Muscle layer of duodenum (tissue), 2 donors: ENCODE data around the gene RABIF.
A peak's percentile ranks its signal among the peaks of the same experiment; 100 is the strongest.

Experiments used
- H3K27ac ChIP-seq: one replicate; pipeline ENCODE4 v1.7.0; 2013; ENCODE audit warnings: mild to moderate bottlenecking, low read length
- H3K27me3 ChIP-seq: one replicate; pipeline ENCODE4 v1.7.0; 2013; ENCODE audit warnings: low read depth, mild to moderate bottlenecking, control low read depth, low read length
- H3K36me3 ChIP-seq, 2 donors: one replicate each; pipeline ENCODE4 v1.7.0; 2013; ENCODE audit warnings: low read length in 2 of 2, control low read depth in 1 of 2, mild to moderate bottlenecking in 1 of 2; ENCODE audit not compliant: insufficient read depth in 2 of 2, control insufficient read depth in 1 of 2
- H3K4me1 ChIP-seq, 2 donors: one replicate each; pipeline ENCODE4 v1.7.0; 2013; ENCODE audit warnings: low read length in 2 of 2, mild to moderate bottlenecking in 2 of 2, control low read depth in 1 of 2, moderate library complexity in 1 of 2; ENCODE audit not compliant: insufficient read depth in 2 of 2, control insufficient read depth in 1 of 2
- H3K4me3 ChIP-seq, 2 donors: one replicate each; pipeline ENCODE4 v1.7.0; 2013; ENCODE audit warnings: low read length in 2 of 2, low read depth in 1 of 2, mild to moderate bottlenecking in 1 of 2
- H3K9me3 ChIP-seq, 2 donors: one replicate each; pipeline ENCODE4 v1.7.0; 2013; ENCODE audit warnings: low read length in 2 of 2, control low read depth in 1 of 2, mild to moderate bottlenecking in 1 of 2; ENCODE audit not compliant: control insufficient read depth in 1 of 2
- donor health status: healthy.

The RABIF gene

DNA sequence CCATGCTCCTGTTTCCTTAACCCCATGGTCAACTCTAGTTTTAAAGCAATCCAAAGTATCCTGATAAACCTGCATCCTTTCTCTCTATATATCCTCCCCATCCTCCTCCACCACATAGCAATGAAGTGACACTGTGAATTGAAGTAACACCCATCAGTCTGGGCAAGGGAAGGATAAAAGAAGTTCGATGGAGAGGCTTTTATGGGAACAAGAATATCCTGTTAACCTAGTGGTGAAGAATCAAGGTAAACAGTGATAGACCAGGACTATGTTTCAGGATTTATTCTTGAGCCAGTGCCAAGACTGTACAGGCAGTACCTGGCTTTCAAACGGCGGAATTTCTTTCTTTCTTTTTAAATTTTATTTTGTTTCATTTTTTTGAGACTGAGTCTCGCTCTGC lies 17.6 kb downstream of the RABIF start:
- Histone ChIP-seq H3K9me3 (no peaks in the 10 kb centered on the region), H3K4me1 (no peaks in the 10 kb centered on the region), H3K27me3 (no peaks in the 10 kb centered on the region), H3K4me3 (no peak overlapping the region), H3K27ac (no peak overlapping the region), H3K36me3 (no peaks in the 10 kb centered on the region)

DNA sequence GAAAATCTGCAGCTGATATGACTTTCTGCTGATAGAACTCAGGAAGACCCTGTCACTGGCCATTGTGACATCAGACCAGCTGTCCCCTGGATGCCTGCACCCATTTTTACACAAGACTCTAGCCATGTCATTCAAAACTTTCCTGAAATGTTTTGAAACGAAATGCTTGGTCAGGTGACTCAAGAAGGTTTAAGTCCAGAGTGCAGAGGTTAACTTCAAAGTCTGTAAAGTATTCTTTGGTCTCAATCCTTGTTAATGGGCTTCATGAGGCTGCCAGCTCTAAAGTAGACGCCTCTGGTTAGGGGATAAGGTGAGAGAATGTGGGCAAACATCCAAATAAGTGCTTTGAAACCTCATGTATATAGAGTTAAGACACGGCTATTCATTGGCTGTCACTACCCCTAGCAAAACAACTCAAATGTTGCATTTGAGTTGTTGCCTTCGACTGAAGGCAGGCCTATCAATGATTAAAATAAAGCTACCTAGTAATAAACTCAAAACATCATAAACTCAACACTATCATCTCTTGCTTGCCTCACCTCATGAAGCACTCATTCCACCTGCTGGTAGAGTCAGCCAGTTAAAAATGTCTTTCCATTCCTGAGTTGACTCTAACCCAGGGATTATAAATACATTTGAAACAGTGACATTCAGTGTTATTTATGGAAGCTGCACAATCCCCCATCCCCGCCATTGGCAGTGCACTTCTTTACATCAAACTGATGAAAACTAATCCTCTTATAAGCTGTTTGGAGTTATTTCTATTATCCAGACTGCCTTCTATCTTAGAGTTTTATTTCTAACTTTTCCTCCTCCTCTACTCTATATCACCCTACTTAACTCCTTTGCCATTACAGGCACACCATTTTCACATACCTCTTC lies 26.0 kb downstream of the RABIF start:
- Histone ChIP-seq H3K27me3 (no peaks in the 10 kb centered on the region), H3K9me3 (no peaks in the 10 kb centered on the region), H3K4me3 (no peak overlapping the region), H3K4me1 (peaks cover 0 to 20% of the 10 kb centered on the region in 2 donors), H3K27ac (no peak overlapping the region), H3K36me3 (no peaks in the 10 kb centered on the region)

DNA sequence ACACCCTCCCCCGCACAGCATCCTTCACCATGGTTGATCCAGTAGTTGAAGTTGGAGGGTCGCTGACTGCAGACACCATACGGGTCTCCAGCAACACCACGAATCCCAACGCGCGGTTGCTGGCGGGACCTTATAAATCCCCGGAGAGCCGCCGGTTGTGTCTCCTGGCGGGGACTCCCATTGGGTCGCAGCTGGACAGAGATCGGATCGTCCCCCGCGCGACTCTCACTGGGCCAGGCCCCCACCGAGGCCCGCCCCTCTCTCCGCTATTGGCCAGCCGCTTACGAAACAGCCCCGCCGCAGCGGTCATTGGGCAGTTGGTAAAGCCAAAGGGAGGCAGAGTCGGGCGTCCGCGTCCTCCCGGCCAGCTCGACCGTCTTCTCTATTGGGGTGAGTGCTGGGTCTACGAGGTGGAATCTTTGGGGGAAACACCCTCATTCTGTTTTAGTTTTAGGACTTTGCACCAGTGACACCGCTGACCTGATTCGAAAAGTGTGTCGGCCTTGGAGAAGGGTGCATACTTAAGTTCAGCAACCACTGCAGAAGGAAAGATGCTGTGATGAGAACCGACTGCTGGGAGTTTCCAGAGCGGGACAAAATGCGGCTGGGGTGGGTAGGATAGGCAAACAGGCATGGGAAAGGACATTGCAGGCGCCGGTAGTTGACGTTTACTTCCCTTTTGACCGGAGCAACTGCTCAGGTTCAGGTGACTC lies 27.4 kb downstream of the RABIF start:
- Histone ChIP-seq H3K4me1 (peaks cover 0 to 20% of the 10 kb centered on the region in 2 donors), H3K27ac (no peak overlapping the region), H3K36me3 (no peaks in the 10 kb centered on the region), H3K27me3 (no peaks in the 10 kb centered on the region), H3K9me3 (no peaks in the 10 kb centered on the region), H3K4me3 (peak overlapping the region; percentile 78 to 88)

DNA sequence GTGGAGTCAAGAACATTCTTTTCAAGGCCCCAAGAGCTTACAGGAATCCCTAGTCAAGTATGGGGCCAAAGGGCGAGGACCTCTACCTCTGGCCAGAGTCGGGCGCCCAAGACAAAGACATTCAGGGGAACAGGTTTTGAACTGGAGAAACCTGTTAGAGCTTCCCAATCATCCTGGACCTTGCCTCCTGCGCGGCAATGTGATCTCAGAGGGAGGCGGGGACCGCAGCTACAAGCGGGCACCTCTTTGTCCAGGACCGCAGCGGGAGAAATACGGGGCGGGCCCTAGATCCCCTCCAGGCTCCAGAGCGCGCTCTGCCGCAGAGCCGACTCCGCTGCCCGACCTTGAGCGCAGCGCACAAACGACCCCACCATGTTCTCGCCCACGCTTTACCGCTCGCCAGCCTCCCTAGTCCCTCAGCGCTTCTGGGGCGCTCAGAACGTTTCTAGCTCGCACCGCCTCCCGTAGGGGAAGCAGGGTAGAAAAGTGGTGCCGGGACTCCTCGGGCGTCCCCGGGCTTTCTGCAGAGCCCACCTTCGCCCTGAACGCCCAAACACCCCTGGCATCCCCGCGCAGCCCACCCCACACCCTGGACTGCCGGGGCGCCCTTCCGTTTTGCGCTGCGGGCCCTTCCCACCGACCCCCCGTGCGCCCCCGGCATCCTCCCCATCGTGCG lies 28.1 kb downstream of the RABIF start:
- no peaks in the 10 kb centered on the region for H3K36me3 ChIP-seq
- H3K9me3 ChIP-seq = no peaks in the 10 kb centered on the region
- no peaks in the 10 kb centered on the region for H3K27me3 ChIP-seq
- H3K27ac ChIP-seq = no peak overlapping the region
- H3K4me1 ChIP-seq = peaks cover 0 to 20% of the 10 kb centered on the region in 2 donors
- peak overlapping the region; percentile 78 to 88 for H3K4me3 ChIP-seq

DNA sequence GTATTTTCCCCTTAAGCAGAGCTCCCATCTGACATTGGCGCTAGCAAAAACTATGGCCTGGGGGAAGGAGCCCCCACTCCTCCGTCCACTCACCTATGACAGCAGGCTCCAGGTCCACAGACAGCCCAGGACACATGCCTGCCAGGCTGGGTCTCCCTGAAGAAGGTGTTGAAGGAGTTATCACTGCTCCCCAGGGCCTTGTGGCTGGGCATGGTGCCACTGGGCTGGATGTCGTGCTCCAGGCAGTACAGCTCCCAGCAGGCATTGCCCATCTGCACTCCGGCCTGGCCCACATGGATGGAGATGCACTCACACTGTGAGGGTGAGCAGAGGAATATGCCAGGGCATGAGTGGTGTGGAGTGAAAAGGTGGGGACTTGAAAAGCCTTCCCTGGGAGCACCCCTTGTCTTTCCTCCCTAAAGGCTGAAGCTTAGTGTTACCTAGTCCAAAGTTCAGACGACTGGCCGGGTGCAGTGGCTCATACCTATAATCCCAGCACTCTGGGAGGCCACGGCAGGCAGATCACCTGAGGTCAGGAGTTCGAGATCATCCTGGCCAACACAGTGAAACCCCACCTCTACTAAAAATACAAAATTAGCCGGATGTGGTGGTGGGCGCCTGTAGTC lies 30.0 kb downstream of the RABIF start:
- peaks cover 0 to 20% of the 10 kb centered on the region in 2 donors for H3K4me1 ChIP-seq
- H3K27me3 ChIP-seq = no peaks in the 10 kb centered on the region
- no peaks in the 10 kb centered on the region for H3K36me3 ChIP-seq
- no peak overlapping the region for H3K4me3 ChIP-seq
- H3K27ac ChIP-seq = no peak overlapping the region
- no peaks in the 10 kb centered on the region for H3K9me3 ChIP-seq

DNA sequence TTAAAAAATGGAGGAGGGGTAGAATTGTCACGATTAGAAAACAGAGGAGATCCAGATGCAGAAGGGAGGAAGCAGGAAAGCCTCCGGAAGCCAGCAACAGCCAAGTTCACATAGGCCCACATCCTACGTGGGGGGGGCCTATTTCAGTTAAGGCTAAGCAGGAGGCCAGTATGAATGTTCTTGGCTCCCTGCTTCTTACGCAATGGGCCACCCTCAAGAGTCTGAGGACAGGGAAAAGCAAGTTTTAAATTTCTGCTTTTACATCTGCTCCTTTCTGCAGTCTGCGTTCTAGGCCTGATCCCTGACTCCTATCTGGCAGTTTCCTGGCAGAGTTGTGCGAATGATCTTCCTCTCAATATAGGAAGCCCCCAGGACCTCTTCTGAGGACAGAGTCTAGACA lies 30.6 kb downstream of the RABIF start:
- Histone ChIP-seq H3K36me3 (no peaks in the 10 kb centered on the region), H3K9me3 (no peaks in the 10 kb centered on the region), H3K4me3 (no peak overlapping the region), H3K27me3 (no peaks in the 10 kb centered on the region), H3K27ac (no peak overlapping the region), H3K4me1 (peaks cover 0 to 20% of the 10 kb centered on the region in 2 donors)

DNA sequence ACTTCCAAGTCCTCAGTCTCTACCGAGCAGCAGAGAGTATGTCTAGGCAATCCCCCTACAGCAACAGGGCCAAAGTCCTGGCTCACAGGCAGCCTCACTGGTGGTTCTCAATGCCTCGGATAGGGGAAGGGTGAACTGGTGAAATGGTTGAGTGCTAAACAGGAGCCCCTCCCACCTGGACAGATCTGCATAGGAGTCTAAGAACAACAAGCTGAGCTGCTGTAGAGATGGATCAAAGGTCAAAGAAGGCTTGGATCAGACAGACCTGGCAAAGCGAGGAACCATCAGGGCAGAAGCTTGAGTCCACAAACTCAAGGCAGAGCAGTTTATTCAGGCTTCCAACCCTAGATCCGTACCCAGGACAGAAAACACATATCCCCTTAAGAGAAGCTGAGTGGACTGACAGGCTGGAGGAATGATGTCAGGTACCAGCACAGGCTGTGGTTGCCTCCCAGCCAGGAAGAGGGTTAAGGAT lies 31.8 kb downstream of the RABIF start:
- Histone ChIP-seq H3K36me3 (no peaks in the 10 kb centered on the region), H3K4me1 (peaks cover 0 to 20% of the 10 kb centered on the region in 2 donors), H3K27ac (no peak overlapping the region), H3K9me3 (no peaks in the 10 kb centered on the region), H3K4me3 (no peak overlapping the region), H3K27me3 (no peaks in the 10 kb centered on the region)

DNA sequence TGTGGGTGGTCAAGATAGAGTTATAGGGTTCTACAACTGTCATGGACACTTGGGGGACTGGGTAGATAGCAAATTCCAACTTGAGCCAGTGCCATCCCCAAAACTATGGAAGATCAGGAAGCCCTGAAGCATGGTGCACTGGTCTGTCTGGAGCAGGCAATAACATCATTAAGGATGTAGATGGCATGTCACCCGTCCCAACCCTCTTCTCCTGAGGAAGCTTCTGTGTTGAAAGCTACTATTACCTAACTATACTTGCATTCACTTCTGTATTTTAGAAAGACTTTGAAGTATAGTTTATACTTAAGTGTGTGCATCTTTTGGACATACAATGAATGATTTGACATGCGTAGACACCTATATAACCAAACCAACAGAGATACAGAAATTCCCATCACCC lies 32.9 kb downstream of the RABIF start:
- no peaks in the 10 kb centered on the region for H3K36me3 ChIP-seq
- H3K4me1 ChIP-seq = peaks cover 0 to 12% of the 10 kb centered on the region in 2 donors
- no peaks in the 10 kb centered on the region for H3K9me3 ChIP-seq
- no peaks in the 10 kb centered on the region for H3K27me3 ChIP-seq
- H3K27ac ChIP-seq = no peak overlapping the region
- H3K4me3 ChIP-seq = no peak overlapping the region

DNA sequence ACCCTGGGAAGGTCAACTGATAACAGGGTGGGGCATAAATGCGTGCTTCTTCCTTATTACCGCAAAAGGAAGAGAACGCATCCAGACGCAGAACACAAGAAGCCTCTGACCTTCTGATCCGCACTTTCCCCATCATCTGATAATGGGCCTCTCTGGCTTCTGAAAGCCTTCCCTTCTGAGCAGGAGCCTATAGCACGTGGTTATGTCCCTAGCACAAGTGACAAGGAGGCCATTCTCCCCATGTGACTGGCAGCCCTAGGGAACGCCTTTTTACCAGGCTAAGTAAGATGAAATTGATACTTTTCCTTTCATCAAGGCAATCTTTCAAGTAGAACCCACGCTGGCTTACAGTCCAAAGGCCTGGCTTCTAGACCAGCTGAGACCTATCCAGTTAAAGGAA lies 34.2 kb downstream of the RABIF start:
- Histone ChIP-seq H3K36me3 (no peaks in the 10 kb centered on the region), H3K4me3 (no peak overlapping the region), H3K9me3 (no peaks in the 10 kb centered on the region), H3K27ac (no peak overlapping the region), H3K27me3 (no peaks in the 10 kb centered on the region), H3K4me1 (peaks cover 0 to 7% of the 10 kb centered on the region in 2 donors)

DNA sequence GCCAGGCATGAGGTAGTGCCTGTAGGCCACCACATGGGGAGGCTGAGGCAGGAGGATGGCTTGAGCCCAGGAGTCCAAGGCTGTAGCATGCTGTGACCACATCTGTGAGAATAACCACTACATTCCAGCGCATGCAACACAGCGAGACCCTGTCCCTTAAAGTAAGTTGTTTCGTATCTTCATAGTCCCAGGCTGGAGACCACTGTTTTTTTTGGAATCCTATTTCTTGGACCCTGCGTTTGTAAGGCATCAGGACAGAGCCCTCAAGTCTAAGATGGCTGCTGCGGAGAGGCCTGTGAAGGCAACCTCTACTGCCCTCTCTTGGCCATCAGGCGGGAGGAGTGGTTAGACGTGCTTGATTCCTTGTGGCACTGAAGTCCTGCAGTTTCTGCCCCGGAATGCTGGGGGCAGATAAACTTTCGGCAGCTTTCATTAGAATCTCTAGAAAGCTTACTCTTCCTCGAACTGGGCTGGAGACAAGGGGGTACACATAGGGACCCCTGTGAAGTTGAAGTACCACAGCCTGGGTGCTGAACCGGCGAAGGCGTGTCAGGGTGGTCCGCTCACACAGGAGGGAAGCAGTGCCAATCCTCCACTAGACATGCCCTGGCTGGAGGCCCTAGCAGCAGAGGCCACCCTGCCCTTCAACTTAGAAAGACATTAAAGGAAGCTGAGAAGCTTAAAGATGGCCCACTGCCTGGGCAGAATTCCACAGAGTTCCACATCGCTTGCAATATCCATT lies 36.6 kb downstream of the RABIF start:
- Histone ChIP-seq H3K4me3 (no peak overlapping the region), H3K27ac (no peak overlapping the region), H3K4me1 (no peaks in the 10 kb centered on the region), H3K9me3 (no peaks in the 10 kb centered on the region), H3K36me3 (no peaks in the 10 kb centered on the region), H3K27me3 (no peaks in the 10 kb centered on the region)
